ENCODE measurements around the gene CENPM.
"Not testable (repeated sequence)": the region's sequence is repeated elsewhere in the genome, so short reads cannot be mapped to it uniquely, and the experiment has no call there.

CENPM gene

GRCh38 chr22:41966225-41966606, 19.3 kb upstream of the CENPM start:
- no peak for DNase-seq

GRCh38 chr22:41964112-41964491, 17.1 kb upstream of the CENPM start:
- DNase-seq, result no peak

DNA sequence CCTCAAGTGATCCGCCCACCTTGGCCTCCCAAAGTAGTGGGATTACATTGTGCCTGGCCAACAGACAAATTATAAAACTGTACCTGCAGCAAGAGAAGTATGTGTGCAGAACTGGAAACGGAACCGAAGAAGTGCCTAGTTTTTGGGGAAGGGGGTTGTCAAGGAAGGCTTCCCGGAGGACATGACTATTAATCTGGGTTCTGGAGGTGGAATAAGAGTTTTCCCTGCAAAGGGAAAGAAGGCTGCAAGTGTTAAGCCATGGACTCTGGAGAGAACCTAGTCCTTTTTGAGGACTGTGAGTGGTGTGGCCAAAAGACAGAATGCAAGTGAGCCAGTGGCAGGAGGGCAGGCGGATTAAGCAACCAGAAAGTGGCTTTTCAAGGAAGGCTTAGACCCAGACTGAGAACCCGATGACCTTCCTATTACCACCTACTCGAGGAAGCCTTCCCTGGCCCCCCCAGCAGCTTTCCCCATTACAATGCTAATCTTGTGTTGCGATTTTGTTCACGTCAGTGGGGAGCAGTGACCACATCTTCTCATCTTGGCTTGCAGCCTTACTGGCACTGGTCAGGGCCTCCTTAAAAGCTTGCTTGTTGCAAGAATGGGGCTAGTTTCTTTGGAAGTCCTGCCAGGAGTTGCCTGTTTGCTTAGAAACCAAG, 16.6 kb upstream of the CENPM start:
- DNase-seq, result no peak

DNA sequence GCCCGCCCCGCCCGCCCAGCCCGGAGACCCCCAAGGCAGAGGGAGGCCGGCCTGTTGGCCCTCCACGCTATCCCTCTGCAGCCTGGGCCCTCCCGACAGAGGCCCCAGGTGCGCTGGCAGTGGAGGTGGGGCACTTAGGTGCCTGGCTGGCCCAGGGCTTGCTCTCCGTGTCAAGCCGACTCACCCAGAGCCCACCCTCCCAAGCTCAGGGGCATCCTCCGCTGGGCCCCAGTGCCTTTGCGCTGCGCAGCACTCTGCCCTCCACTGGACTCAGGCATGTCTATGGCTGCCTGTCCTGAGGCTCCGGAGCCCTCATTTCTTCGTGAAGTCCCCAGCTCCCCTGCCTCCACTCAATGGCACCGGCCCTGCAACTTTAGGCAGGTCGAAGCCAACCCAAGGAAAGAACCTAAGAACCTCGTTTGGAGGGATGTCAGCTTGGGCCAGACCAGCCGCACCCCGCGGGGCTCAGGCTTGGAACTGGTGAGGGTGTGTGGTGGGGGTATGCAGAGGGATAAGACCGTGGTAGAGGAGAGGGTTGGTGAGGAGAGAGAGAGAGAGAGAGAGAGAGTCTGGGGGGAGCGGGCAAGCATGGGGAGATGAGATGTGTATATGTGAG, 11.1 kb upstream of the CENPM start:
- DNase-seq, result no peak

- DNase-seq, result no peak
These were observed 5.8 kb upstream of the CENPM start for GRCh38 chr22:41952713-41953112.

- DNase-seq, result no peak
These were observed 5.0 kb upstream of the CENPM start, which contains the start of gene SMIM45 for GRCh38 chr22:41951898-41952474. TSS of gene SMIM45 (plus strand) at chr22:41952150.

DNA sequence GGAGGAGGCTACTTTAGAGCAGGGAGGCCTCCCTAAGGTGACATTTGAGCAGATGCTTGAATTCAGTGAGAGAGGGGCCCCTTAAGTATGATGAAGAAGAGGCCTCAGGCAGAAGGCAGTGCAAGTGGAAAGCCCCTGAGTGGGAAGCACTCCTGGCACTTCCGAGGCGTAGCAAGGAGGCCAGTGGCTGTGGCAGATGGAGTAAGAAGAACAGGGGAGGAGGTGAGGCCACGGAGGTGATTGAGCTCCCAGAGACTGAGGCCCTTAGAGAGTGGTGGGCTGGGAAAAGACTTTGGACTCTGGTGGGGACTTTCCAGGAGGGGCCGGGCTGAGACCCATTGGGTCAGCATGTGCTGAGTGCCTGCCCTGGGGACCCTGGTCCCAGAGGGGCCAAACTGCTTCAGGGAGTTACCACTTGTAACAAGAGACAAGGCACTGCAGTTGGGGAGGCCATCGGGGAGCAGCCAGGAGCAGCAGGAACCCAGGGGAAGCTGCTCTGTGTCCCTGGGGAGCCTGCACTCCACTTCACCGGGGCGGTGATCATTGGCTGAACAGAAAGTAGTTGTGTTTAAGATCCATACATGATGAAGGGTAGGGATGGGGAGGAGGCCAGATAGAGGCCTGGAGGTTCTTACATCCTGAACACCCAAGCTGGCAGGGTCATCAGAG, 2.5 kb upstream of the CENPM start:
- DNase-seq, result no peak

DNA sequence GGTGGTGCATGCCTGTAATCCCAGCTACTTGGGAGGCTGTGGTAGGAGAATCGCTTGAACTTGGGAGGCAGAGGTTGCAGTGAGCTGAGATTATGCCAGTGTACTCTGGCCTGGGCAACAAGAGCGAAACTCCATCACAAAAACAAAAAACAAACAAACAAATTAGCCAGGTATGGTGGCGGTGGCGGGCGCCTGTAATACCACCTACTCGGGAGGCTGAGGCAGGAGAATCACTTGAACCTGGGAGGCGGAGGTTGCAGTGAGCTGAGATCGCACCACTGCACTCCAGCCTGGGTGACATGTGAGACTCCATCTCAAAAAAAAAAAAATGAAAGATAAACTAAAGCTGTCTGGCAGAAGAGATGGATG, 2.0 kb upstream of the CENPM start:
- DNase-seq, result not testable (repeated sequence)

DNA sequence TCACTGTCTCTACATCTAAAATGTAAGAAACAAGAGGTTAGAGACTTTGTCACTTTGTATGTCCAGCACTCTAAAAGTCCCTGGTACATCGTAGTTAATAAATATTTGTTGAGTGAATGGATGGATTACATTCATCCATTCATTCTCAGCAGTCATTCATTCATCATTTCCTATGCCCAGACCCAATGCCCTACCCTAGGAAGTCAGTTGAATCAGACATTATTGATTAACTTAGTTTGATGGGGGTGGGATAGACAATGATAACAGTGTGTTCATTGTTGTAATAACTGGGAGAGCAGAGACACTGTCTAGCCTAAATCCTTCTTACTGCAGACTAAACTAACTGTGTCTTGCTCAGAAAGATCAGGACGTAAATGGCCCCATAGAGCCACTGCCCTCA, 1.2 kb upstream of the CENPM start:
- no peak for DNase-seq

GRCh38 chr22:41947424-41948080, 600 bp upstream of the CENPM start:
- no peak for DNase-seq

GRCh38 chr22:41943661-41944209, 3.2 kb downstream of the CENPM start:
- DNase-seq, result no peak

GRCh38 chr22:41940832-41941765, 5.9 kb downstream of the CENPM start:
- DNase-seq, result peak; percentile 85

GRCh38 chr22:41939981-41940831, 6.7 kb downstream of the CENPM start:
- DNase-seq, result peak; percentile 87

GRCh38 chr22:41936894-41937169, 10.1 kb downstream of the CENPM start:
- DNase-seq, result no peak

GRCh38 chr22:41935509-41935908, 11.4 kb downstream of the CENPM start:
- DNase-seq, result no peak

- DNase-seq, result no peak
These were observed 12.0 kb downstream of the CENPM start for GRCh38 chr22:41935015-41935351.

DNA sequence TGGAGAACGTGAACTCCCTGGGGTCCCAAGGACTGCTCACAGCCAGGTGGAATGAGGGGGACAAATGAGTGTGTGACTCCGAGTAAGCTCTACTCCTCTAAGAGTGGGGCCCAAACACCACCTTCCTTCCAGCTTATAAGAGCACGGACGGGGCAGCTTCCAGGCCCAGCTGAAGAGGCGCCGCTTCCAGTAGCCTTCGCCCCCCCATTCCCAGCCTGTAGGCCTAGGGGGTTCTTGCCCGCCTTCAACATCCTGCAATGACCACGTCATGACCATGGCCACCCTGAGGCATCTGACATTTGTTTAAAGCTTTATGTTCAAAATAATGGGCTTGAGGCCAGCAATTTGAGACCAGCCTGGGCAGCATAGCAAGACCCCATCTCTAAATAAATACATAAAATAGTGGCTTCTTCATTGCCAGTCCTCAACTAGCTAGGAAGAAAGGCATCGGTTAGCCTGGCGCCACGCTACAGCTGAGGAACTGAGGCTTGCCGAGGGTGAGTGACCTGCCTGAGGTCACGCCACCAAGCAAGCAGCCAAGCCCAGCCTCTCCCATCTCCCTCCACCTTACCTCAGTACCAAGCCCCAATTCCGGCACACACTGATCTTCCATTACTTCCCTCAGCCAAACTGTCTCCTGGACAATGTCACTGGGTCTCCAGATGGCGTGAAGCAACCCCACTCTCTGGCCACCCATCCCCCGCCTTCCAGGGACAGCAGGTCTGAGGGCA, 12.5 kb downstream of the CENPM start:
- no peak for DNase-seq

- DNase-seq, result no peak
These were observed 13.4 kb downstream of the CENPM start for GRCh38 chr22:41933411-41934177.

- no peak for DNase-seq
These were observed 14.6 kb downstream of the CENPM start for GRCh38 chr22:41932353-41932752.

DNA sequence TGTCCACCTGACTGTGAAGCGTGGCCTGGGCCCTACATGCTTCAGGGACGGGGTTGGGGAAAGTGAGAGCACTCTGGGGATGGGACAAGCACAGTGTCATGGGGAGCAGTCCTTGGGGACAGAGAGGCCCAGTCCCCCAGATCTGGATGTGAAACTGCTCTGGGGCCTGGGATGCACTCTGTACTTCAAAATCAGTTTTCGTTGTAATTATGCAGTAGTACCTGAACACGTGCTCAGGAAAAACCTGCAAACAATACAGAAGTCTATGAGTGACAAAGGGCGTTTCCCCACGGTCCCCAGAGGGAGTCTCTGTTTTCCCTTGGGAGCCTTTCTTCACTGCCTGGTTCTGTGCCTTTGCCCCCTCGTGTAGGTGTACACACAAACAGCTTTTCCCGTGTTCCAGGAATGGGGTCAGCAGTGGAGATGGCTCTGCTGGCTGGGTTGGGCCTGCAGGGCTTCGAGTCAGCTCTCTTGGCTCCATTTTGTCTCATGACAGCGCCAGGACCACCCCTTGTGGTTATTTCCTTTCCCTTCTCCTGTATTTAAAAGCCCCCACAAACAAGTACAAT, 15.2 kb downstream of the CENPM start:
- DNase-seq, result no peak

Measured in activated gamma-delta T cell treated with Interleukin-2 at 50 U/mL for 16 hours (primary cell).